Left forelimb (tissue), 1 donor: ENCODE results near the gene TRIM65.
A peak's percentile ranks its signal among the peaks of the same experiment; 100 is the strongest.
"Not testable (repeated sequence)": the region's sequence is repeated elsewhere in the genome, so short reads cannot be mapped to it uniquely, and the experiment has no call there.

Source experiments
- DNase-seq: peaks from one replicate; pipeline ENCODE4 v3.0.0-alpha.2; 2018; ENCODE audit warnings: low spot score

The TRIM65 gene

DNA sequence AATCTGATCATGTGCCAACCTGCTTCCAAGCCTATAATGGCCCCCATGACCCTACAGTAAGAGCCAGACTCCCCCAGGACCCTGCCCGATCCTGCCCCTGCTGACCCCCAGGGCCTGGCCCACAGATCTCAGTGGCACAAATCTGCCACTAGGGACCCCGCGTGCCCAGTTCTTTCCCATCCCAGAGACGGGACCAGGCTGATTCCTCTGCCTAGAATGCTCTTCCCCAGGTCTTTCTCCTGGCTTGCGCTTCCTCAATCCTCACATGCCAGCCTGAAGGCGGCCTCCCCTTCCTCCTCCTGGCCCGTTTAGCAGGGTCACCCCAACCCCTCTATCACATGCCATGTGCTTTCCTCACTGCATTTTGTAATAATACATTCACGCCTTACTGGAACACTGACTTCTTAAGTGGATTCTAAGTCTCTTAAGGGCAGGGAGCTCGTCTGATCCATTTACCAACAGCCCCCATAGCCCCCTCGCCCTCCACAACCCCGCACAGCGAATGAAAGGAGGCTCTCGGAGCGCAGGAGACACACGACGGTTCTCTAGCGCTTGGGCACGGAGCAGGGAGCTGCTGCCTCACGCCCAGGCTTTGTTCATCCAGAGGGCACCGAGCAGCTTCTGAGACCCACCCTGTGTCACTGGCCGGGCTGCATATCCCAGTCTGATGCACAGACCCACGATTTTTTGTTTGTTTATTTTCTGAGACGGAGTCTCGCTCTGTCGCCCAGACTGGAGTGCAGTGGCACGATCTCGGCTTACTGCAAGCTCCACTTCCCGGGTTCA is 1.2 kb downstream of the TRIM65 start:
- DNase-seq = no peak

DNA sequence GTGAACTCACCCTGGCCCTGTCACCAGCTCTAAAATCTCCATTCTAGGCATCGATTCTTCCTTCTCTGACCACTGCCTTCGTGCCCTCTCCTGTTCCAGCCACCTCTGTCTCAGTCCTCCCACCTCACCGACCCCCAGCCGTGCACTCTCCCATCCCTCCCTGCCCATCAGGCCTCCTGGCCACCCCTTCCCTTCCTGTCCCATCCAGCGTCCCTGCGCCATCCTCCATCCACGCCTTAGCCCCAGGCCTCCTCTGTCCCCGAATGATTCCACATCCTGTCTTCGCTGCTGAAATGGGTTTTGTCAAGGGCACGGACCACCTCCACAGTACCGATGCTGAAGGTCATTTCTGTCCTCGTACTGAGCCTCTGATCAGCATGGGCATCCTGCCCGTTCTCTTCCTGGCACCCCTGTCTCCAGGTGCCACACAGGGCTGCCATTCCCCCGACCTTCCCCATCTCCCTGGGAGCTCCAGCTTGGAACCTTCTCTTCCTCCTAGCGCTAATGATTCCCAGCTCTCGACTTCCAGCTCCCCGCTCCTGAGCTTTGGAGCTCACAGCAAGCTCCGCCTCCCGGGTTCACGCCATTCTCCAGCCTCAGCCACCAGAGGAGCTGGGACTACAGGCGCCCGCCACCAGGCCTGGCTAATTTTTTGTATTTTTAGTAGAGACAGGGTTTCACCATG is 2.6 kb downstream of the TRIM65 start:
- DNase-seq = no peak

DNA sequence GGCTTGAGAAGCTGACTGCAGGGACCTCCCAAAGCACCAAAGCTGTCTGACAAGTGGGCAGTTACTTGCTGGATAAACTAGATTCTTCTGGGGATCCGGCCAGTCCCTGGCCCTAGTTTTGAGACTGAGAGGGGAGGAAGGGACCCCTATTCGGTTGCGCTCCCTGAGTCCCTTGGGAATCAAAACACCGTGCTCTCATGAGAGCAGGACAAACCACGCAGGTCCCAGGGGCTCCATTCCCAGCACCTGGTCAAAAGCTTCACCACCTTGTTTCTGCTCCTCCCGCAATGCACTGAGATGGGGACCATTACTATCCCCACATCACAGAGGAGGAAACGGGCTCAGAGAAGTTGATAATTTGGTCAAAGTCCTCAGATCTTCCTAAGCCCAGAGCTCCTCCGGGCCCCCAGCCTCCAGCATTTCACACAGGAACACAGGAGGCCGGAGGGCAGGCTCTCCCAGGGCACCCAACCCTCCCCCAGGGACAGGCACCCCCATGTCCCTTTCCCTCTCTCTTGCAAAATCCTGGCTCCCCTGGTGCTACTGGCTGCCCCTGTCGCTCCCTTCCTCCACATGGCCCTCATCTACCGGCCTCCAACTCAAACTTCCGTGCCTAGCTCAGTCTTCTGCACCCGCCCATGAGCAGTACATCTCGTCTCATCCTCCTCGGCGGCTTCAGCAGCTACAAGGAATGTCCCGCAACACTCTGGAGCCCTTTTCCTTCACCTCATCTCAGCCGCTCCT is 3.3 kb downstream of the TRIM65 start:
- DNase-seq = no peak

DNA sequence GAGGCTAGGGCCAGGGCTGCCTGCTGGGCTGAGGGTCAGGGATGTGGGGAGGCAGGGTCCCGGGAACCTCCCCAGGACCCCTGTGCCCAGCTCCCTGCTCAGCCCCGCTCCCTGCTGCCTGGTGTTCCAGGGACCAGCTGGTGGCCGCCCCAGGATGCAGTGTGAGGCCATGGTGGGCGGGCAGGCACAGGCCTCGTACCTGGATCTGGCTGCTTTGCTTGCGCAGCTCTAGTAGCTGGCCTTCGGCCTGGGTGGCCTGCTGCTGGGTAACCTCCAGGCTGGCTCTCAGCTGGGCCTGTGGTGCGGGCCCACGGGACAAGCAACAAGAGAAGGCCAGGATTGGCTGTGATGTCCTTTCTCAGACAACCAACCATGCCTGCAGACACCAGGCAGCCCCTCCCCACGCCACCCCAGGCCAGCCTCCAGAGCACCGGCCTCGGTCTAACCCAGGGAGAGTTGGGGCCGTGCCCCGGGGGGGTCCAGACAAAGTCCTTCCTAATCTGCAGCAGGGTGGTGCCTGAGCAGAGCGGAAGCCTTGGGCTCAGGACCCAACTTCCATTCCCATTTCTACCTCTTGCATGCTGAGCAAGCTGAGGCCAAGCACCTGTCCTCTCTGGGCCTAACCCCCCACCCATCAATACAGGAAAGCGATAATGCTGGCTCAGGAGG is 4.1 kb downstream of the TRIM65 start:
- DNase-seq = no peak

DNA sequence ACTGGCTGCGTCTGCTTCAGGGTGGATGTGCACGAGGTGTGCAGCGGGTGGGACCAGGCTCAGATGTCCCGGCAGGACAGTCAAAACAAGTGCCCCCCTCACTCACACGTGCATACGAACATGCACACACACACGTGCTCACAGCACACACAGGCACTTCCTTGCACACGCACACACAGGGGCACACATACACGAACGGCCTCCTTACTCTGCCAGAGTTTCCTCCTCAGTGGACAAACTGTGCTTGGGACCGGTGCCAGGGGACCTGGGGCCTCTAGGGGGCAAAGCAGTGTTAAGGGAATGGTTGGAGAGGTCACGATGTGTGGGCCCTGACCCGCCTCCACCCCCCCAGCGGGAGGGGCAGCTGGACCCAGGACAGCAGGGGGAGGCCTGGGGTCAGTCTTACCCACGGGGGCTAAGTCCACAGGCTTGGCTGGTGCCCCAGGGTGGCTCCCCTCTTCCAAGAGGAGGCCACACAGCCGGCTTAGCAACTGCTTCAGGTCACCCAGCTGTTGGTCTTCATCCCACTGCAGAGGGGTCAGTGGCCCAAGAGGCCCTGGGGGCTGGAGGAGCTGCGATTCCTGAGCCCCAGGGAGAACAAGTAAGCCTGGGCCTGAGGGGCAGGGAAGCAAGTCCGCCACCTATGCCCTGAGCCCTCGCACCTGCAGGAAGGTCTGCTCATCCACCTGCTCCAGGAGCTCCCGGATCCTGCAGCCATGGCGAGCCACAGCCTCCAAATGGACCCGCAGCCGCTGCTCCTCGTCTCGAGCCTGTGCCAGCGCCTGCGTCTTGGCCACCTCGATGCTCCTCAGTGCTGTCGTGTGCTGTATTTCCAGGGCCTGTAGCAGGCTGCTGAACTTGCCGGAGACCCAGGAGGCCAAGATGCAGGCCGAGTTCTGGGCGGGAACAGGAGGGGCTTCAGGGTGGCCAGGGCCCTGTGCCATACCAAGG is 4.9 kb downstream of the TRIM65 start:
- DNase-seq = no peak

DNA sequence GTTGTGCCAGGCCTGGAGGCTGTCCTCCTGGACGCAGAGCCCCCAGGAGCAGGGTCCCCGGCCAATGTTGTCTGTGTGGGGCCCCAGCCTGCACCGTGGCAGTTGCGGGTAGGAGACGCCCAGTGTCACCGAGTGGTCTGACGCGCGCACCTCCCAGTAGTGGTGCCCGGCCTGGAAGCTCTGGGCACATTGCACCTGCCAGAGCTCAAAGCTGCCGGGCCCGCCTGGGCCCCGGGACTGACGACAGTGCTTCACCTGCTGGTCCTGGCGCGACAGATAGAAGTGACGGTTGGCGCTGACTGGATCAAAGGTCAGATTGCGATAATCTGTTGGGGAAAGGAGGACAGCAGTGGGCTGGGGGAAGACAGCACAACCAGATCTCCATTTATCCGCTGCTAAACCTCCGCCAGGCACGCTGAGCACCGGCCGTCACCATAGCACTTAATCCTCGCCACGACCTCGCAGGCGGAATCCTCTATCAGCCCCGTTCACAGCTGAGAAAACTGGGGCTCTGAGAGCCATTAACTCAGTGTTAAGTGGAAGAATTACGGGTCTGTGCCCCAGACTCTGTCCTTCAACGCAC is 5.6 kb downstream of the TRIM65 start:
- DNase-seq = no peak

DNA sequence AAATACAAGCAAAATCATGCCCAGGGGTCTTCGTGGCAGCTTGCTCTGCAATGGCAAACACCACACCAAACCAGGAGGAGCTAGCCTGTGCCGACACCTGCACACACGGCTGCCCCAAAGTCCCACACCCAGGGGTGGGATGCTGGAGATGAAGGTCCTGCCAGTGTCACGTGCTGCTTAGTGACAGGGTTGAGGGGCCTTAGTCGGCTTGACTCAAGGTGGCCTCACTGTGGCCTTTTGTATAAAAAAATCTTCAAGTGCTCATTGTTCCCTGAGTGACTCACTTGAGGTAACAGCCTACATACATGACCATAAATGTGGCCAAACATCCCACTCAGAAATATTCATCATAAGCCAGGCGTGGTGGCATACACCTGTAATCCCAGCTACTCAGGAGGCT is 7.3 kb downstream of the TRIM65 start:
- DNase-seq = no peak

DNA sequence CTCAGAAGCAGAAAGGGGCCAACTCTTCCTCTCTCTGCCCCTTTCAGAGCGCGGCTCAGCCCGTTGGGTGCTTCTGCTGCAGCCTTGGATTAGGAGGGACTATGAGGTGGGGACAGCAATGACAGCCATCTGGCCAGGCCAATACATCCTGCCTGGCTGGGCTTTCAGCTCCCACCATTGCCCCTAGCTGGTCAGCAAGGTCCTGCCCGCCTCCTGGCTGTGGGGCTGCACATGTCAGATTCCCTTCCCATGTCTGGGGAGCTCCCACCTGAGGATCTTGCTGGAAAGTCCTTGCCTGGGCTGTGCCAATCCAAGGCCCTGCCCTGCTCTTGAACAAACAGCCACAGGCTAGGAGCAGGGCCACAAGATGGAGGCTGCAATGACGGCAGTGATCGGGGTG is 8.3 kb downstream of the TRIM65 start:
- no peak for DNase-seq

DNA sequence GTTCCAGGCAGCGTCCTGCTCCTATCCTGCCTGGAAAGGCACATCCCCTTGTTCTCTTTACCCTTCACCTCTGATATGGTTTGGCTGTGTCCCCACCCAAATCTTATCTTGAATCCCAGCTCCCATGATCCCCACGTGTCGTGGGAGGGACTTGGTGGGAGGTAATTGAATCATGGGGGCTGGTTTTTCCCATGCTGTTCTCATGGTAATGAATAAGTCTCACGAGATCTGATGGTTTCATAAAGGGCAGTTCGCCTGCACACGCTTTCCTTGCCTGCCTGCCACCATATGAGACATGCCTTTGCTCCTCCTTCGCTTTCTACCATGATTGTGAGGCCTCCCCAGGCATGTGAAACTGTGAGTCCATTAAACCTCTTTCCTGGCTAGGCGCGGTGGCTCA is 10.9 kb downstream of the TRIM65 start:
- DNase-seq = not testable (repeated sequence)

DNA sequence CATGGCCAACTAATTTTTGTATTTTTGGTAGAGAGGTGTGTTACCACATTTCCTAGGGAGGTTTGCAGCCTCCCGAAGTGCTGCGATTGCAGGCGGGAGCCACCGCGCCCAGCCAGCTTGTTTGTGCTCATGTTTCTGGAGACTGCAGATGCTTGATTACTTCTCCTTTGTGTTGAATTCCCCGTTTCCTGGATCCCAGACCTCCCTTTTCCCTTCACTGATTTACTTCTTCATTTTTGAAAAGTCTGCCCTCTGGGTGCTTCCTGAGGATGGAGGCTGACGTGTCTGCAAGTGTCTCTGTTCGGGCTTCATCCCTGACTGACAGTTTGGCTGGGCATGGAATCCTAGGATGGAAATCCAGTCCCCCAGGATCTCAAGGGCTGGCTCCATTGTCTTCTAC is 11.3 kb downstream of the TRIM65 start:
- DNase-seq = no peak

DNA sequence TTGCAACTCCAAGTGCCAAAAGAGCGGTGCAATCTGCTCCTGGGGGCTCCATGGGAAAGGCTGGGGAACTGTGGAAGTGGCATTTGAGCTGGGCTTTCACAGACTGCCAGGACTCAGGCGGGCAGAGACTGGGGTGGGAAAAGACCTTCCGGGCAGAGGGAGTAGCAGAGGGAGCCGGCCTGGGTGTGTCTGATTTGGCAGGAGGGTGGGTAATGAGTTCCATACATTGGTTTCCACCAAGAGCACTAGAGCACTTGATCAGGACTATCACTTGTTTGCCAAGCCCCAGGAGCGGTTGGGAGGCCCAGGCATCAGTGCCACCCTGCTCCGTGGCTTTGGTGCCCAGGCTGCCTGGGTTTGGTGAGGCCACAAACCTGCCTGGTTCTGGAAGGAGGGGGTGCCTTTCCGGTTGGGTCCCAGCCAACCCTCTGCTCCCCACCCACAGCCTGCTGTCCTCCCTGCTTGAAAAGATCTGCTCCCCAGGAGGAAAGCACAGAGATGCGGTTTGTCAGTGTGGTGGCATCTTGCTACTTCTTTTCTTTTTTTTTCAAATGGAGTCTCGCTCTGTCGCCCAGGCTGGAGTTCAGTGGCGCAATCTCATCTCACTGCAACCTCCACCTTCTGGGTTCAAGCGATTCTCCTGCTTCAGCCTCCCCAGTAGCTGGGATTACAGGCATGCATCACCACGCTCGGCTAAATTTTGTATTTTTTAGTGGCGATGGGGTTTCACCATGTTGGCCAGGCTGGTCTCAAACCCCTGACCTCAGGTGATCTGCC is 14.9 kb downstream of the TRIM65 start:
- no peak for DNase-seq

DNA sequence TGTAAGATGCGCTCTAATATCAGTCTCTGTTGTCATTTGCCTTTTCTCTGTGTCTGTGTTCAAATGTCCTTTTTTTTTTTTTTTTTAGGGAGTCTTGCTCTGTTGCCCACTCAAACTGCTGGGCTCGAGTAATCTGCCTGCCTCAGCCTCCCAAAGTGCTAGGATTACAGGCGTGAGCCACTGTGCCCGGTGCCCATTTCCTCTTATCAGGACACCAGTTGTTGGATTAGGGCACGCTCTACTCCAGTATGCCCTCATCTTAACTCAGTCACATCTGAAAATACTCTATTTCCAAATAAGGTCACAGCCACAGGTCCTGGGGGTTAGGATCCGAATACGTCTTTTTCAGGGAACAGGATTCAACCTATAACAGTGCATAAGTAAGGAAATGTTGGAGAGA is 16.5 kb downstream of the TRIM65 start:
- DNase-seq = no peak

DNA sequence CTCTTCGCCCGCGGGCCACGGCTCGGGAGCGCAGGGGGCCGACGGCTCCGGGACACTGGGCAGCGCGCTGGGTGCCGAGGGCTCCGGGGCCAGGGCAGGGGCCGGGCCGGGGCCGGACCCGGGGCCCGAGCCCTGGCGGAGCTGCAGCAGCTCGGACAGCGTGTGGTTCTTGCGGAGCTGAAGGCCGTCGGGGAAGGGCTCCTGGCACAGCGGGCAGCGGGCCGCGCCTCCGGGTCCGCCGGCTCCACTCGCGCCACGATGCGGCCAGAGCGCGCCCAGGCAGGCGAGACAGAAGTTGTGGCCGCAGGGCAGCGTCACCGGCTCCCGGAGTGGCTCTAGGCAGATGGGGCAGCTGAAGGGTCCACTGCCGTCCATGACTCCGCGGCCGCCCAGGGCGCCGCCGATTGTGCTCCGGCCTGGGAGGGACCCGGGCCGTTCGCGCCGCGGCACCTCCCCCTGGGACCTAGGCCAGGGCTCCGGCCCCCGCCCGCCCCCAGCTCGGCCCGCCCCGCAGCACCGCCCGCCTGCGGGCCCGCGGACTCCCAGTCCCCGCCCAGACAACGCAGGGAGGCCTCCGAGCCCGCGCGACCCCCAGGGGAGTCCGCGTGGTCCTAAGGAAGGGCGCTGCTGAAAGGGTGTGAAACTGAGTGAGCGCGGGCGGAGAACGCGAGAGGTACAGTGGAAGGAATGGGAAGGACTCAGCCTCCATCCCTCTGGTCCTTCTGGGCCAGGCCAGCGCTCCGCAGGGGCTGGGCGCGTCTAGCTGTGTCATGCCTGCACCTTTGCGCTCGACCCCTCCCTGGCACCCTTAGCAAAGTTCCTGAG is 18.4 kb downstream of the TRIM65 start, which contains the start of gene TRIM47:
TRIM47 (minus strand) TSS at position 408 of the 825 bp plus-strand sequence; CDS start at position 375, 33 bp downstream.
- DNase-seq = peak; percentile 88

DNA sequence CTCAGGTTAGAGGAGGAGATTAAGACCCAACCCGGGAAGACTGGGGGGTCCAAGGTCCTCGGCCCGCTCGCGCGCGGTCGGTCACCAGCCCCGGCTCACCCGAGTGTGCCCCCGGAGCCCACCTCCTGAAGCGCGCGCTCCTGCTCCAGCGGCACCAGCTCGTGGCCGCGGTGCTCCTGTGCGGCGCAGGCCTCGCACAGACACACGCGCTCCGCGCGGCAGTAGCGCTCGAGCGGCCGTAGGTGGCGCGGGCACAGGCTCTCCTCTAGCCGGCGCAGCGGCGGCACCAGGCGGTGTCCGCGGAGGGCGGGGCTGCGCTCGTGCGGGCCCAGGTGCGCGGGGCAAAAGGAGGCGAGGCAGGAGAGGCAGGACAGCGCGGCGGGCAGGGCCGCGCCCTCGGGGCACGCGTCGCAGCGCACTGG is 19.0 kb downstream of the TRIM65 start:
- DNase-seq = peak; percentile 77

DNA sequence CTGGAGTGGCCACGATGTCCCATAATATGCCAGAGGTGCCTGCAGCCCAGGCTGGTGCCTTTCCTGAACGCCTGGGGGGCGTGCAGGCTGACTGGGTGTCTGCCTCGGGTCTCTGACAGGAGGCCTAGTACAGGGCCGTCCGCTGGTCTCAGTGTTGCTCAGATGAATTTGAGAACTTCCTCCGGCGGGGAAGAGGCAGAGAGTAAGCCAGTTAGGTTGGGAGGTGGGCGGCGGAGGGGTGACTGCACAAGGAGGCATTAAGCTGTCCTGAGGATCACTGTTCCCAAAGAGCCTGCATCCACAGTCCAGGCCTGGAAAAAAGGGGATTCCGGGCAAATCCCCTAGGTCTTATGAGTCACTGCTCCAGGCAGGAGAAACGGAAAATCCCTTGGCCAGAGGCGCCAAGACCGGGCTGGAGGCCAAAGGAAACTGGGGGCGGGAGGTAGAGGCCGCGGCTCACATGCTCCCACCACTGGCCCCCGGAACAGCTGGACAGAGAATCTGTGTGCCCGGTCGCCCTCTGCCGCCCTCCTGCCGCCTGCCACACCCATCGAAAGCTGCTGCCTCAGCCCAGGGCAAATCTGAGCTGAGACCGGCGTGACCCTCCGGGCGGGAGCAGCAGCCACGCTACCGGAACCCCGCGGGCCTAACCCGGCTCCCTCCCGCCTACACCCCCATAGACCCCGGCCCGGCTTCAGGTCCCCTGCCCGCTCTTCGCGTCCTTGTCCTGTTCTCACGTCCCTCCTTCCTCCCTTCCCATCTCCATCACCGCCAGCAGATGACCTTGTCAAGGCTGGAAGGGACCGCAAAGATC is 19.6 kb downstream of the TRIM65 start:
- DNase-seq = peak; percentile 97

DNA sequence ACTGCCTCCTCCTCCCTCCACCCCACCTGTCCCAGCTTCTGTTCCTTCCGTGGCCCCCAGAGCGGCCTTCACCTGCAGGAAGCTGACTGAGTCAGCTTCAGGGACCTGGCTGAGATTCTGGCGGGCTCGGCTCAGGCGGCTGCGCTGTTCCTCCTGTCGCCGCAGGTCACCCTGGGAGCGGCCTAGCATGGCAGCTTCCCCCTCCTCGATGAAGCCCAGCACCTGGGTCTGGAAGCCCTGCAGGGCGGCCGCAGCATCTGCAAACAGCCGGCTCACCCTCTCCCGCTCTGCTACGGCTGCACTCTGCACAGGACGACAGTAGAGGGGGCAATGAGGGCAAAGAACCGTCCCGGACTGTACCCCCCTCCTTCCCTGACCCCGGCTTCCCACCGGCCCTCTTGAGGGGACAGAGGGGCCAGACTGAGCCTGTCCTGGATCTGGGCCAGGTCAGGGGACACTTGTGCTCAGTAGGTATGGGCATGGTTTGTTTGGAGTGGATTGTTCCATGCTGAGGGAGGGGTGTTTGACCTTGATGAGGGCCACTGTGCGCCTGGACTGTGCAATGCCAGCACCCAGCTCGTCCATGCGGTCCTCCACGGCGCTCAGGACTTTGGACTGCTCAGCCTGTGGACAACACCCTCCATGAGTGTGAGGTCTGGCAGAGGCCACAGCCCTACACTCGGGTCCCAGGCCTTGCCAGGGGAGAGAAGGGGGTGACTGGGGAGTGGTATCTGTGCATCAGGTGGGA is 20.4 kb downstream of the TRIM65 start:
- DNase-seq = no peak

DNA sequence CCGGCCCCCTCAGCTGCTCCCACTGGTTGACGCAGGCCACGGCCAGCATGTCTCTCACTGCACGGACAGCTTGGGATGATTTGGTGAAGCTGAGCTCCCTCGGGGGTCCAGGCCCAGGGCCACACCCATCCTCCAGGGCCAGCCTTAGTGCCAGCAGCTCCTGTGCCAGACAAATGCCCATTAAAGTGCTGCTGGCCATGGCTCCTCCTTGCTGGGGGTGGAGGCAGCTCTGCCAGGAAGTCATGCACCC is 20.9 kb downstream of the TRIM65 start:
- no peak for DNase-seq
